Measurements from ENCODE around the gene DCAF11.

The DCAF11 gene

DNA sequence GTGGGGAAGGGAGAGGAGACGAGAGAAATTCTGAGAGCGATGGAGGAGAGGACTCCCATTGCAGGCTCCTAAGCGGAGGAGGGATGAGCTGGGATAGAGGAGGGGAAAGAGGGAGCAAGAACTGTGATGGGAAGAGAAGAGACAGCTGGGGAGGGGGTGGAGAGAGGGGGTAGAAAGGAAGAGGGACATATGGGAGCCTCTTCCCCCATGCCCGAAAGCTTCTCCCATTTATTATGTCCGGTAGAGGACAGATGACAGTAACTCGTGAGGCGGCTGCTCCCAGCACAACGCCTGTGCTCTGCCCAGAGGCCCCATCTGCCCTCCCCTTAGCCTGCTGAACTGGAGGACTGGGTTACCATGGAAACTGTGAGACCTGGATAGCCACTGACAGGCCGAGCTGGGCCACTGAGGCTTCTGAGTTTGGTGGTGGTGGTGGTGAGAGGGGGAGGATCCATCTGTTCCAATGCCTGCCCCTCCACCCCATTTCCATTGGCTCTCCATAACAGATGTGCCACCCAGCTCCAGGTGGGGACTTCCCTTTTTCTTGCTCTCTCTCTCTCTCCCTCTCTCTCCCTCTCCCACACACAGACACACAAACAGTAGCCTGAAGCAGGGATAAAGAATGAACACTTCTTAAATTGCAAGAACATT is 35.0 kb upstream of the DCAF11 start:
- DNase-seq (ENCODE audit: low read depth), result no peak

DNA sequence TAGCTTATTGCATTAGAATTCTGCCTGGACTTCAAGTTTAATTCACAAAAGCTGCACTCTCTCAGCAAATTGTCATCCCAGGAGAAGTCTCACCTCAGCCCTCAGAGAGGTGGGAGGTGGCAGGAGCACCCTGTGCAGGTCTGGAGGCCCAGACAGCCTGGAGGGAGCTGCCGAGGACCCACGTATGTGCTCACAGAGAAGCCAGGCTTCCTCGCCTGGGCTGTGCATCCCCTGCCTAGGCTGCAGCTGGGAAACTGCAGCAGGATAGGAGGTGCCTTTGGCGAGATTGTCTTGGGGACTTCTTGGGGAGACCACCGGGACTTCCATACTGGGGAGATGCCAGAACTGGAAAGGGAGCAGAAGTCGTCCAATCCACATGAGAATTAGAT is 34.4 kb upstream of the DCAF11 start:
- DNase-seq (ENCODE audit: low read depth), result no peak

DNA sequence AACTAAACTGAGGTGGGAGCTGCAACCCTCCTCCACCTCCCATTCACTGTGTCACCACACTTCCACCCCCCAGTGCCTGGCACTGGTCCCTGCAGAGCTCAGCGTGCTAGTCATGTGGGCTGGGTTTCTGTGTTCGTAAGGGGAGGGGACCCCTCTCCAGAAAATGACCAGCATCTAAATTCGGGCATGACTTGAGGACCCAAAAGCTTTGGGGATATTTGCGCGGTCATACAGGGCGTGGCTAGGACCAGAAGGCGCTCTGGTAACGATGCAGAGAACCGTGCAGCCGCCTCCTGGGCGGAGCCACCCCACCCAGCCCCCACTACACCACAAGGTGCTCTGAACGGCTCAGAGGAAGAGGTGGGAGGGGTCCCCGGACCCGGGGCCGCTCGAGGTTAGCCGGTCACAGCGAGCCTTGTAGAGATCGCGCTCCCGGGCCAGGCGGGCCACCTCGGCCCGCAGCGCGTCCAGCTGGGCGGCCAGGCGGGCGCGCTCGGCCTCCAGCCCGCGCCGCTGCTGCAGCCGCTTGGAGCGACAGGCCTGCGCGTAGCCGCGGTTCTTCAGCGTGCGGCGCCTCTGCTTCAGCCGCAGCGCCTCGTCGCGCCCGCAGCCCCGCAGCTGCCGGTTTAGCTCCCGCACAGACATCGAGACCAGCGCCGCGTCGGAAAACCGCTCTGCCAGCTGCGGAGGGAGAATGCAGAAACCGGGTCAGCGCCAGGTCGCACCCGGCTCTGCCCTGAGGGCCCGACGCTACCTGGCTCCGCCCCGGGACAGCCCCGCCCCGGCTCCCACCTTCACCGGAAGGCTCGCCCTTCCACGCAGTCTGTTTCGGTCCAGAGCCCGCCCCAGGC is 33.5 kb upstream of the DCAF11 start:
- DNase-seq (ENCODE audit: low read depth), result peak; percentile 47

DNA sequence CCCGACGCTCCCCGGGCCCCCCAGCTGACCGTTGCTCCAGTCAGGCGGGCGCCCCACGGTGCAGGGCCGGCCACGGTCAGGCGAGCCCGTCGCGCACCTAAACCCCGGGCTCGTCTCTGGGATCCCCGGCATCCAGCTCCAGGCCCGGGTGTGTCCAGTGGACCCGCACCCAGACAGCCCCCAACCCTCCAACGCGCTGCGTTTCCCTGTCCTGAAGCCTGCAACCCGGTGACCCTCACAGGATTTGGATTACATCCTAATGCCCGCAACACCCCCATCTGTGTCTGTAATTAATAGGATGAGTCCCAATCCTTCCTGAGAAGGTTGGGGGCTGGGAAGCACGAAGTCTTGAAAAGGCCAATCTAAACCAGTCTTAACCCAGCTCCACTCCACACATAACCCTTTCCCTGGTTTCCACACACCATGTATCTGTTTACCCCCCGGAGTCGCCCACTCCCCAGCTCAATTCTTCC is 32.8 kb upstream of the DCAF11 start:
- DNase-seq (ENCODE audit: low read depth), result no peak

DNA sequence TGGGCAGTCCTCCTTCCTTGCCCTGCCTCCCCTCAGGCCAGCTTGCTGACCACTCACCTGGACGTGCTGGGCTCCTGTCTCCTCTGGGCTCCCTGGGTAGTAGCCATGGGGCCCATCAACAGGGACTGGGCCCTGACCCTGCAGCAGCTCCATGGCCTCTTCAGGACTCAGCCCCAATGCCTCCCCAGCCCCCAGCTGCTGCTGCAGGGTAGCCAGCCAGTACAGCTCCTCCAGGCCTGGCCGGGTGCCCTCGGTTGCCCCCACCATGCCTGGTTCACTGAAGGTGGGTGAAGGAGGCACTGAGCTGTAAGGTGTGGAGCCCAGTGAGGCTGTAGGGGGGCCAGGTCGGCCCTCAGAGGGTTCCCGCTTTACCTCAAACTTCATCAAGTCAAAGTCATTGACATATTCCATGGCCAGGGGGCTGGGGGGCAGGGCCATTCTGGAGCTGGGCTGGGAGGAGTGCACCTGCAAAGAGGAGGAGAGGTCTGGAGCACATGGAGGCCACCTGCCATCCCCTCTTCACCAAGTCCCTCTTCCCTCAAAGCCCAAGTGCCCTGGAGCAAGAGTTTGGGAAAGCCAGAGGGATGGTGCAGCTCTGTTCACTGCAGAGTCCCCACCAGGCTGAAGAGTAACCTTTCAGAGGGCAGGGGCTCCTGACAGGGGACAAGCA is 32.0 kb upstream of the DCAF11 start:
- no peak for DNase-seq (ENCODE audit: low read depth)

DNA sequence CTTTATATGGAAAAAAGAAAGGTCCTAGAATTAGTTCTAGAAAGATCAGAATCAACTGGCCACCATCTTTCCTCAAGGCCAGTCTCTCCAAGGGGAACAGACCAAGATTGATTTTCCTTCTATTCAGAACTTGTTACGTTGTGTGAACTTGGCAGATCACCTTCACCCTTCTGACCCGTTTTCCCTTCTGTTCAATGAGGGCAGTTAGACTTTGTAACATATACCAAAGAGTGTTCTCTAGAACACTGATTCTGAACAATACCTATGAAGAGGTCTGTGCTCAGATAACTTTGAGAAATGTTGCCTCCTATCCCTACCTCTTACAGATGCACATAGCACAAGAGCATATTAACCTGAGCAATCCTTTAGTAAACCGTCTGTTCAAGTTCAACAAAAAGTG is 31.1 kb upstream of the DCAF11 start:
- DNase-seq (ENCODE audit: low read depth), result no peak

DNA sequence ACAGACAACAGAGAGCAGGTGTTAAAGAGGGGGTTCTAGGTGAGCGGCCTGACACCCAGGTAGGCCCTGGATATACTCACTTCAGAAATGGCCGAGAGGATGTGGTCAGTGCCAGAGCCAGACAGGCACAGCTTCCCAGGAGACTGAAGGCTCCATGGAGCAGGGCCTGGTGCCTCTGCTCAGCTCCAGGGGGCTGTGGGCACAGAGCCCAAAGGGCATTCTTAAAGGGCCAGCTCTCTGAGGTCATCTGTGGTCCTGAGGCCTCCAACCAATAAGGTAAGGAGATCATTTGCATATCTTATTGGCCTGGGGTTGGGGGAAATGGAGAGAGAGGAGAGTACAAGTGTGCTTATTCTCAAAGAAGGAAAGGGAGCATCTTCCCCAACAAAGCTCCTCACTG is 30.1 kb upstream of the DCAF11 start:
- no peak for DNase-seq (ENCODE audit: low read depth)

DNA sequence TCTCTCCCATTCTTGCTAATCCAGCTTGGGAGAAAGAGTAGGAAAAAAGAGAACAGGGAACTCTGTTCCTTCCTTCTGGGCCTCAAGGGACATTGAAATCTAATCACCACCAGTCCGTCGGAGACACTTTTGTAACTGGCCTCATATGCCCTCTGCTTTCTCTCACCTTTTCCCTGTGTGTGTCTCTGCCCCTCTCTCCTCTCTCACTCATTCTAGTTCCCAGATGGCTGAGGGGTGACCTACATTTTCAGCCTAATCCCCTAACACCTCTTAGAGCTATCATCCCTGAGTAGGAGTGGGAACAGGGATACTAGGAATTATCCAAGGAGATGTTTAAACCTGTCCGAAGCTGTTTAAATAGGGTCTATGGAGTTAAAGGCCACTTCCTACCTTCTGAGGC is 29.4 kb upstream of the DCAF11 start:
- no peak for DNase-seq (ENCODE audit: low read depth)

DNA sequence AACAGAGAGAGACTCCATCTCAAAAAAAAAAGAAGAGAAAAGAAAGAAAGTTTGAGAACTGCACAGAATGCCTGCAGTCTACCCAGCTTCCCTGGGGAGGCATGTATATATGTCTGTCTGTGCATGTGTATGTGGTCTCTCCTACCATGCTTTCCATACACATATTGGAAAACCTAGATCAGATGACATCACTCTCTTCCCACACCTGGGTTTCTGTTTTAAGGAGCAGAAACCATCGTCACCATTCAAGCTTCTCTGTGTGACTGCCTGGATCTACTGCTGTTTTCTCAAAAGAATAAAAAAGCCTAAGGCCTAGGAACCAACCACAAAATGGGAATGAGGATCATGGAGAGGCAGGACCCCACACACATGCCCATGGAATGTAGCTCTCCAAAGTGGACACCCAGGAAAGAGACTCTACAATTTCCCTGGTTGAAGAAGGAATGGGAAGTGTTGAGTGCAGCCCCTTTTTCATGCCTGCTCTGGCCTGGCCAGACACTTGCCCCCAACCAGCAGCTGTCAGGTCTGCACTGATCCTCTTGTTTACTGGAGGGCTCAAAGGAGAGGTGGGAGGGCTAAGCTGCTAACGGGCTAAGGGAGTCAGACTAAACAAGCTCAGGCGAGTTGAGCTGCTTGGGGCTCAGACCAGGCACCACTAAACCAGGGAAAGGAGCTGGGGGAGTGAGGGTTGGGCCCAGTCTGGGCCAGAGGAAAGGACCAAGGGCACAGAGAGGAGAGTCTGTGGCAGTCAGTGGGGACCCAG is 28.2 kb upstream of the DCAF11 start:
- DNase-seq (ENCODE audit: low read depth), result no peak

DNA sequence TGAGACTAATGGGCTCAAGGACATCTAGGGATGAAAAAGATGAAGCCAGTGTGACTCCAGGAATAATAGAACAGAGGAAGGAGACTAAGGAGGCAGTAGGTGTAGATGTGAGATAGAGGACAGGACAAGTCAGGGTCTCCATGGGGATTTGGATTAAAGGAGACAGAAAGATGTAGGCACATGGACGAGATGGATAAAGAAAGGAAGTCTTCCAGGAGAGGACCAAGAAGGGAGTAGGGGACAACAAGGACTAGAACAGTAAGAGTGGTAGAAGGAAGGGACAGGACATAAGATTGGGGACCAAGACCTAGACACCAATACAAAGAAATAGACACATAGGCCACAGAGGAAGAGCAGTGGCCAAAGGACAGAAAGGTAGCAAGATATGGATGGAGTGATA is 27.6 kb upstream of the DCAF11 start:
- no peak for DNase-seq (ENCODE audit: low read depth)

DNA sequence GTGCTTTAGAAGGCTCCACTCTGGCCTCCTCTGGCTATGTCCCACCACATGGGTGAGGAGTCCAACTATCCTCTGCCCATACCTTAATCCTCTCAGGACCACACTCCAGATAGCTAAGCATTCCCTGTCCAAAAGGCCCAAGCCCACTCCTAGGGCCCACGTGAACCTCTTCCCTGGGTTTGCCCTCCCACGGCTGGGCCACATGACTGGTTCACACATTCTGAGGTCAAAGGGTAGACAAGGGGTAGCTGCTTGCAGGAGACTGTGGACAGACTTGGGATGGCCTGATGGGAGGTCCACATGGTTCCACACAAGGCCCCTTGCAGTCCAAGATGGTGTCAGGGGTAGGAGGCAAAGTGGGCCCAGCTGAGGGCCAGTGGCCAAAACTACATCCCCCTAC is 26.5 kb upstream of the DCAF11 start:
- DNase-seq (ENCODE audit: low read depth), result no peak

DNA sequence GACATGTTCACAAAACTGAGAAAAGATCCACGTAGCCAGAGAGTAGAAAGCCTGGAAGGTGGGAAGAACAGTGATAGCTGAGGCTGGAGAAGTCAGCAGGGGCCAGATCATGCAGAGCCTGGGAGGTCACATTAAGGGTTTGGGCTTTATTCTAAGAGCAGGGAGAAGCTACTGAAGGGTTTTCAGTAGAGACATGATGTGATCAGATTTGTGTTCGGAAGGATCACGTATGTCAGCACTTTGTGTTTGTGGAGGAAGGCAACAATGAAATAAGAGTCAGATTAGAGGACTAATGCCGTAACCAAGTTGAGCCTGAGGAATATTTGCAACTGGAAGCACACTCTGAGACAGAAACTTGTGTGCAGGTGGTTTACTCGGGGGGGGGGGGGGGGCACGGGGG is 24.7 kb upstream of the DCAF11 start:
- DNase-seq (ENCODE audit: low read depth), result no peak

DNA sequence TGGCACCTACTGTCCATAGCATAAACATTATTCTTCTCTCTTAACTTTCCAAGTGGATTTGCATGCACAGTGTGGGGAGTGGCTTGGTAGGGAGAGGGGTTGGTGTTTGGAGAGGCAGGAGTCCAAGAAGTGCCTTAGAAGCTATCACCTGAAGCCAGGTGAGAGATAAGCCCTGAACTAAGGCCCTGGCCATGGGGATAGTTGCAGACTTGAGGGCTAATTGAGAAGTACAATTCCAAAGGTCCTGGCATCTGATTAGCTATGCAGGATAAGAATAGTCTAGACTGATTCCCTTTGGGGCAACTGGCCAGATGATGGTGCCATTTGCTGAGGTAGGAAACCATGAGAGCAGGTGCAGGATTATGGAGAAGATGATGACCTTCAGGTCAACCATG is 22.5 kb upstream of the DCAF11 start:
- DNase-seq (ENCODE audit: low read depth), result no peak

DNA sequence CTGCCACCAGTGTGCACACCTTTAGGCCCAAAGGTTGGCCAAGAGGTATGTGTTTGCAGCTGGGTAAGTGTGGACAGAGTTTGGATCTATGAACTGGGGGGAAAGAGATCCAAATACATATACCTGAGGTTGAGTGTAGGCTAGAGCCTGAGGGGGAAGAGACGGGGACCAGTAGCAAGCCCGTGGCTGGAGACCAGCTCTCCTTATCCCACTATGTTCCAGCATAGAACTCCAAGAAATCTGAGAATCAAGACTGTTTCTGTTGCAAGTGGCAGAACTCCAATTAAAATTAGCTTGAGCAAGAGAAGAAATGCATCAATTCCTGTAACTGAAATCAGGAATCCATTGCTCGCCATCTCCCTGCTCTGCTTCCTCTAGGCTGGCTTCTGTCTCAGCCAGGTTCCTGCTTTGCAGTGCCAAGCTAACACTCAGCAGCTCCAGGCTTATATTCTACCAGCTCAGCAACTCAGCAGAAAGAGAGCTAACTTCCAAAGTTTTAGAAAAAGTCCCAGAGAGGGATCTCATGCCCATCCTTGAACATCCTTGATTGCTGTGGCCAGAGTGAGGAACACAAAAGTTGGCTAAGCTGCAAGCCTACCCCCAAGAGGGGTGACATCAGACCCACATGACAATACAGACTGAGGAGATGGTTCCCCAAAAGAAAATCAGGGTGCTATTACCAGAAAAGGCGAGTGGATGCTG is 21.9 kb upstream of the DCAF11 start:
- no peak for DNase-seq (ENCODE audit: low read depth)

DNA sequence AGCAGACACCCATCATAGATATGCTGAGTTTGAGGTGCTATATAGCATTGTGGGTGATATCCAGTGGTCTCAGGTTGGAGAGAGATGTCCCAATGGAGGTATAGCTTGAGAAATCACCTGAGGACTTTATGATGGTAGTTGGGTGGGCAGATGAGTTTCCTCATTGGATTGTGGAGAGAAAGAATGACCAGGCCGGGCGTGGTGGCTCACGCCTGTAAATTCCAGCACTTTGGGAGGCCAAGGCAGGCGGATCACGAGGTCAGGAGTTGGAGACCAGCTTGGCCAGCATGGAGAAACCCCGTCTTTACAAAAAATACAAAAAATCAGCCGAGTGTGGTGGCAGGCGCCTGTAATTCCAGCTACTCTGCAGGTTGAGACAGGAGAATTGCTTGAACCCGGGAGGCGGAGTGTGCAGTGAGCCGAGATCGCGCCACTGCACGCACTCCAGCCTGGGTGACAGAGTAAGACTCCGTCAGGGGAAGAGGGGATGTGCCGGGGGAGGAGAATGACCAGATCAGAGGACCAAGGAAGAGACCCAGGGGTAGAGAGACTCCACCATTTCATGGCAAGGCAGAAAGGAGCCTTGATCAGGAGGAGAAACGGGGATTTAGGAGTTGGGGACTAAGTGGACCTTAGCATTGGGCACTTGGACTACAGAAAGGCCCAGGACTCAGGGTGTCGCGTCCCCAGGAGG is 21.2 kb upstream of the DCAF11 start:
- no peak for DNase-seq (ENCODE audit: low read depth)

DNA sequence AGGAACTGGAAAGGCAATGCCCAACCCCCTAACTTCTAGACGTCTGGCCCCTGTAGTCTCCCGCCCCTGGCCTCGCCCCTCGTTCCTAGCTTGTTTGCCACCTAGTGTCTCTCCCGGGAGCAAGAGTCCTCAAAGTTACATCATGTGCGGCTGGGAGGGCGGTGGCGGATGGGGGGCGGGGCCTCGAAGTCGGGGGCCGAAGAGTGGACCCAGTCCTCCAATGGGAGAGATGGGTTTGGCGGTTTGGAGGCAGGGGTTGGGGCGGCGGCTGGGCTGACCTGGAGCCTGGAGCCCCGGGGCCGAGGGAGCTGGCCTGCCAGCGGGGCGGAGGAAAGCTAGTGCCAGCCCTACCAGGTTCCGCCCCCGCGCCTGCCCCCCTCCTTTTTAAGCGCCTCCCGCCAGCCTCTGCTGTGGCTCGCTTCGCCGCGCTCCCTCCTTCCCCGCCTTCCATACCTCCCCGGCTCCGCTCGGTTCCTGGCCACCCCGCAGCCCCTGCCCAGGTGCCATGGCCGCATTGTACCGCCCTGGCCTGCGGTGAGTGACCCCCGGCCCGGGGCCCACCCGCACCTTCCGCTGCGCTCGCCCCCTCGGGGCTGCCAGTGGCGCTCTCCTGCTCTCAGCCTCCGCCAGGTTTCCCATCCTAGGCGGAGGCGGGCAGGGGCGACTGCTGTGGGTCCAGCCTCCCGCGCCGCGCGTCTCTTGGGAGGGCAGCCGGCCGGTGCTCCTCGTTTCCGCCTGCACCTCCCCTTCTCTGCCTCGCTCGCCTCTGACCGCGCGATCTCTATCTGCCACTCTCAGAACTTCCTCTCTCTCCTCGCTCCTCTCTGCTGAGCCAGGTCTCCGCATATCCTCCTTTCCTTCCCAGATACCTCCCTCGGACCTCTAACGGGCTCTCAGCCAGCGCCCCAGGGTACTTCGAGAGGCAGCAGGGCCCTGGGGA is 20.4 kb upstream of the DCAF11 start, which contains the start of gene PCK2:
TSS of gene PCK2 (plus strand) at position 411 of the 940 bp plus-strand sequence. CDS start at position 506, 95 bp downstream.
- DNase-seq (ENCODE audit: low read depth), result peak; percentile 54

DNA sequence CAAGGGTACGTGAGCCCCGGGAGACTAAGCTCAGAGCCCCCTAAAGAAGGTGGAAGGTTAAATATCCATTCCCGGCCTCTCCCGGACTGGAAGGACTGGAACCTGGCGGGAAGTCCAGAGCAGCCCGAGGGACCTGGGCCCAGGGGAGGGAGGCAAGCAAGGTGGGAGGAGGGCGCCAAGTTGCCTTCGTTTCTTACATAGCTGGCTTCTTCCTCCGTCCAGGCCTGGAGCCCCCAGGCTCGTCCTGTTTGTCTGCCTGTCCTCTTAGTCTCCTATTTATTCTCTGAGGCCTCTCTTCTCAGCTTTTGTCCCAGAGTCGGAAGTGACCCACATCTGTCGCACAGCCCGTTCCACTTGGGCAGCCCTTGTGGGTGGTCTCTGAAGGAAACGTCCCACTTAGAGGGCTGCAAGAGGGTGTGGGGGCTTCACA is 19.7 kb upstream of the DCAF11 start:
- DNase-seq (ENCODE audit: low read depth), result no peak

DNA sequence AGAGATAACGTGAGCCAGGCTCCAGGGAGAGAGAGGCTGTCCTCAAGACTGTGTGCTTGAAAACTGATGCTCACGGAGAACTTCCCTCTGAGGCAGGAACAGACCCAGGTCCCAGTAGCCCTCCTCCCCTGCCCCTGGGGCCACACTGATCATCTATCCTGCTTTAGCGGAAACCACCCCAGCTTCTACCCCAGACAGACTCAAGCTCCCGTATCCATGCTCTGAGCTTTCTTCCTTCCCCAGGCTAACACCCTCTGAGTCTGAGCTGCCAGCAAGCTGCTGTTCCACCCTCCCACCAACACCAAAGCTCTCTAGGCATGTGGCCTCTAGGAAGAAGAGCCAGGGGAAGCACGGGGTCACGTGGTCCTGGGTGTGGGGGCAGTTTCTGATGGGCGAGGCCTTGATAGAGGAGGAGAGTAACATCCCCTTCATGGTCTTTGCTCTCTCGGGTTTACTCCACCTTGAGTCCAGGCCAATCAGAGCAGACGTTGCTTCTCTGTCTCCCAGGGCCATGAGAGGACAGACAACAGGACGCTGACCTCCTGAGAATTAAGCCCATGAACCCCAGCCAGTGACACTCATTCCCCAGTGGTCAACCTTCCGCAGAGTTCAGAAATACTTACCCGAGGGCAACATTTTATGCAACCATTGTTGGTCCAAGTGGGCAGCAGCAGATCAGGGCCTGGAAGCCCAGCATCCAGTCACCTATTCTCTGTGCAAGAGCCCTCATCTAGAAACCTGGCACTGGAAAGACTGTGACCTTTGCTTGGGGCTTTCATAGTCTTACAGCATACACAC is 19.1 kb upstream of the DCAF11 start:
- DNase-seq (ENCODE audit: low read depth), result no peak

Measured in T follicular helper cell (primary cell).